ENCODE results near the gene GORASP1. TPM values are rescaled to one million over a fixed set of nuclear protein-coding genes. Genes with fewer than 3 reads are reported as not detected.

Gene GORASP1
- total and polyA plus RNA-seq, 4 donors: 11.8 to 39.4 (median 19.3) TPM

DNA sequence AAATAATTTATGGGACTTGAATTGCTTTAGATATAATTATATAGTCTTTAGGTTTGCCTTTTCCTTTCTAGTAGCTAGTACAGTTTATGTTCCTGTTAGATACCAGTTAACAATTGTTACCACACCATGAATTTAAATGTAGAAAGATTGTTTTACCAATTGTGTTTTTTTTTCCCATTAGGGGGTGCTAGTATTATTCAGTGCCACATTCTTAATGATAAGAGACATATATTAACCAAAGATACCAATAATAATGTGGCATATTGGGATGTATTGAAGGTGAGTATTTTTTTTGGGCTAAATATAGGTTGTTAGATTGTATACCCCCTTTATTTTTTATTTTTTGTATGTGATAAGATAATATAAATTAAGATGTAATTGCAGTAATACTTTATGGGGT lies 27.9 kb downstream of the GORASP1 start (continued):
- TF ChIP-seq, protein P1, sequence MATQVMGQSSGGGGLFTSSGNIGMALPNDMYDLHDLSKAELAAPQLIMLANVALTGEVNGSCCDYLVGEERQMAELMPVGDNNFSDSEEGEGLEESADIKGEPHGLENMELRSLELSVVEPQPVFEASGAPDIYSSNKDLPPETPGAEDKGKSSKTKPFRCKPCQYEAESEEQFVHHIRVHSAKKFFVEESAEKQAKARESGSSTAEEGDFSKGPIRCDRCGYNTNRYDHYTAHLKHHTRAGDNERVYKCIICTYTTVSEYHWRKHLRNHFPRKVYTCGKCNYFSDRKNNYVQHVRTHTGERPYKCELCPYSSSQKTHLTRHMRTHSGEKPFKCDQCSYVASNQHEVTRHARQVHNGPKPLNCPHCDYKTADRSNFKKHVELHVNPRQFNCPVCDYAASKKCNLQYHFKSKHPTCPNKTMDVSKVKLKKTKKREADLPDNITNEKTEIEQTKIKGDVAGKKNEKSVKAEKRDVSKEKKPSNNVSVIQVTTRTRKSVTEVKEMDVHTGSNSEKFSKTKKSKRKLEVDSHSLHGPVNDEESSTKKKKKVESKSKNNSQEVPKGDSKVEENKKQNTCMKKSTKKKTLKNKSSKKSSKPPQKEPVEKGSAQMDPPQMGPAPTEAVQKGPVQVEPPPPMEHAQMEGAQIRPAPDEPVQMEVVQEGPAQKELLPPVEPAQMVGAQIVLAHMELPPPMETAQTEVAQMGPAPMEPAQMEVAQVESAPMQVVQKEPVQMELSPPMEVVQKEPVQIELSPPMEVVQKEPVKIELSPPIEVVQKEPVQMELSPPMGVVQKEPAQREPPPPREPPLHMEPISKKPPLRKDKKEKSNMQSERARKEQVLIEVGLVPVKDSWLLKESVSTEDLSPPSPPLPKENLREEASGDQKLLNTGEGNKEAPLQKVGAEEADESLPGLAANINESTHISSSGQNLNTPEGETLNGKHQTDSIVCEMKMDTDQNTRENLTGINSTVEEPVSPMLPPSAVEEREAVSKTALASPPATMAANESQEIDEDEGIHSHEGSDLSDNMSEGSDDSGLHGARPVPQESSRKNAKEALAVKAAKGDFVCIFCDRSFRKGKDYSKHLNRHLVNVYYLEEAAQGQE (IDR thresholded peaks at IDR 0.05): no peak
- TF ChIP-seq HNF4G (IDR thresholded peaks at IDR 0.05) (no peak), JUND (IDR thresholded peaks at IDR 0.05) (no peak), RAD21 (IDR thresholded peaks at IDR 0.05) (no peak), FOXA2 (IDR thresholded peaks at IDR 0.05) (no peak), GABPA (IDR thresholded peaks at IDR 0.05 in 1 of 2, conservative IDR thresholded peaks at IDR 0.05 in 1 of 2) (no peak), HNF4A (conservative IDR thresholded peaks at IDR 0.05) (no peak), RXRA (IDR thresholded peaks at IDR 0.05) (no peak)
- TF ChIP-seq, protein P2, sequence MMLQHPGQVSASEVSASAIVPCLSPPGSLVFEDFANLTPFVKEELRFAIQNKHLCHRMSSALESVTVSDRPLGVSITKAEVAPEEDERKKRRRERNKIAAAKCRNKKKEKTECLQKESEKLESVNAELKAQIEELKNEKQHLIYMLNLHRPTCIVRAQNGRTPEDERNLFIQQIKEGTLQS (IDR thresholded peaks at IDR 0.05): no peak

DNA sequence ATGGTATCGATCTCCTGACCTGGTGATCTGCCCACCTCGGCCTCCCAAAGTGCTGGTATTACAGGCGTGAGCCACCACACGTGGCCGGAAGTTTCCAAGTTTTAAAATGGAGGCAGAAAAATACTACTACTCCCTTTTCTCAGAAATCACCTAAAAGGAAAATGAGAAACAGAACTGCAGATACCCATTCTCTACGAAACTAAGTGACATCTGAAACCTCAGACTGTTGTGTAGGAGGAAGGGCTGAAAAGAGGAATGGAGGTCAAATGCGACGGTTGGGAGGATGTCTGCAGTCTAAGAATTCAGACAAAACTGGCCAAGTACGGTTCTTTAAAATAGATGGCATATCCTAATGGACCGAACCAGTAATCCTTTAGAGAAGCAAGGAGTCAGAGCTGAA lies 31.5 kb downstream of the GORASP1 start:
- H3K36me3 ChIP-seq (ENCODE audit: control insufficient read depth in 4 of 4, insufficient read depth in 3 of 4, low read depth in 1 of 4, low read length in 3 of 4): peaks cover 15 to 57% (median 48%) of the 10 kb centered on the region in 4 donors

More for the DNA sequence above, 31.5 kb downstream of the GORASP1 start:
- Histone ChIP-seq H3K27ac (ENCODE audit: low read depth in 1 of 2, low read length in 2 of 2) (no peak overlapping the region), H3K4me3 (ENCODE audit: low read depth in 1 of 3, low read length in 3 of 3) (no peak overlapping the region), H3K9ac (ENCODE audit: low read depth in 1 of 2, low read length in 2 of 2) (no peak overlapping the region), H3K9me3 (ENCODE audit: control insufficient read depth in 4 of 4, low read length in 3 of 4) (no peaks in the 10 kb centered on the region), H3K4me1 (ENCODE audit: control insufficient read depth in 4 of 4, insufficient read depth in 4 of 4, low read length in 3 of 4) (no peaks in the 10 kb centered on the region), H3K27me3 (ENCODE audit: control insufficient read depth in 4 of 4, insufficient read depth in 4 of 4, low read length in 3 of 4) (no peaks in the 10 kb centered on the region)
- no peak for DNase-seq (ENCODE audit: low spot score)
- WGBS: 98% methylated on average over 10 of the region's 10 CpGs
- TF ChIP-seq FOXA2 (IDR thresholded peaks at IDR 0.05) (no peak), NR2F2 (IDR thresholded peaks at IDR 0.05) (no peak), YY1 (IDR thresholded peaks at IDR 0.05) (no peak), GABPA (IDR thresholded peaks at IDR 0.05 in 1 of 2, conservative IDR thresholded peaks at IDR 0.05 in 1 of 2) (no peak), EGR1 (IDR thresholded peaks at IDR 0.05; ENCODE audit: low read depth in 2 of 2) (no peak), HNF4A (conservative IDR thresholded peaks at IDR 0.05) (no peak), HNF4G (IDR thresholded peaks at IDR 0.05) (no peak), FOXA1 (IDR thresholded peaks at IDR 0.05) (no peak), JUND (IDR thresholded peaks at IDR 0.05) (no peak), SP1 (IDR thresholded peaks at IDR 0.05) (no peak), RAD21 (IDR thresholded peaks at IDR 0.05) (no peak)
- TF ChIP-seq, protein P3, sequence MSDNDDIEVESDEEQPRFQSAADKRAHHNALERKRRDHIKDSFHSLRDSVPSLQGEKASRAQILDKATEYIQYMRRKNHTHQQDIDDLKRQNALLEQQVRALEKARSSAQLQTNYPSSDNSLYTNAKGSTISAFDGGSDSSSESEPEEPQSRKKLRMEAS (IDR thresholded peaks at IDR 0.05): no peak
- TF ChIP-seq, protein P4, sequence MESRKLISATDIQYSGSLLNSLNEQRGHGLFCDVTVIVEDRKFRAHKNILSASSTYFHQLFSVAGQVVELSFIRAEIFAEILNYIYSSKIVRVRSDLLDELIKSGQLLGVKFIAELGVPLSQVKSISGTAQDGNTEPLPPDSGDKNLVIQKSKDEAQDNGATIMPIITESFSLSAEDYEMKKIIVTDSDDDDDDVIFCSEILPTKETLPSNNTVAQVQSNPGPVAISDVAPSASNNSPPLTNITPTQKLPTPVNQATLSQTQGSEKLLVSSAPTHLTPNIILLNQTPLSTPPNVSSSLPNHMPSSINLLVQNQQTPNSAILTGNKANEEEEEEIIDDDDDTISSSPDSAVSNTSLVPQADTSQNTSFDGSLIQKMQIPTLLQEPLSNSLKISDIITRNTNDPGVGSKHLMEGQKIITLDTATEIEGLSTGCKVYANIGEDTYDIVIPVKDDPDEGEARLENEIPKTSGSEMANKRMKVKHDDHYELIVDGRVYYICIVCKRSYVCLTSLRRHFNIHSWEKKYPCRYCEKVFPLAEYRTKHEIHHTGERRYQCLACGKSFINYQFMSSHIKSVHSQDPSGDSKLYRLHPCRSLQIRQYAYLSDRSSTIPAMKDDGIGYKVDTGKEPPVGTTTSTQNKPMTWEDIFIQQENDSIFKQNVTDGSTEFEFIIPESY (IDR thresholded peaks at IDR 0.05): no peak
- TF ChIP-seq, protein P1 (IDR thresholded peaks at IDR 0.05): no peak
- TF ChIP-seq, protein P2 (IDR thresholded peaks at IDR 0.05): no peak
- TF ChIP-seq, protein P5, sequence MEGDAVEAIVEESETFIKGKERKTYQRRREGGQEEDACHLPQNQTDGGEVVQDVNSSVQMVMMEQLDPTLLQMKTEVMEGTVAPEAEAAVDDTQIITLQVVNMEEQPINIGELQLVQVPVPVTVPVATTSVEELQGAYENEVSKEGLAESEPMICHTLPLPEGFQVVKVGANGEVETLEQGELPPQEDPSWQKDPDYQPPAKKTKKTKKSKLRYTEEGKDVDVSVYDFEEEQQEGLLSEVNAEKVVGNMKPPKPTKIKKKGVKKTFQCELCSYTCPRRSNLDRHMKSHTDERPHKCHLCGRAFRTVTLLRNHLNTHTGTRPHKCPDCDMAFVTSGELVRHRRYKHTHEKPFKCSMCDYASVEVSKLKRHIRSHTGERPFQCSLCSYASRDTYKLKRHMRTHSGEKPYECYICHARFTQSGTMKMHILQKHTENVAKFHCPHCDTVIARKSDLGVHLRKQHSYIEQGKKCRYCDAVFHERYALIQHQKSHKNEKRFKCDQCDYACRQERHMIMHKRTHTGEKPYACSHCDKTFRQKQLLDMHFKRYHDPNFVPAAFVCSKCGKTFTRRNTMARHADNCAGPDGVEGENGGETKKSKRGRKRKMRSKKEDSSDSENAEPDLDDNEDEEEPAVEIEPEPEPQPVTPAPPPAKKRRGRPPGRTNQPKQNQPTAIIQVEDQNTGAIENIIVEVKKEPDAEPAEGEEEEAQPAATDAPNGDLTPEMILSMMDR (IDR thresholded peaks at IDR 0.05; ENCODE audit: low read depth, low read length, missing input control): no peak
